Spleen (tissue), 11 donors: ENCODE data around the gene ARL6IP4. TPM values are rescaled to one million over a fixed set of nuclear protein-coding genes. Genes with fewer than 3 reads are reported as not detected.
A peak's percentile ranks its signal among the peaks of the same experiment; 100 is the strongest.
"Not testable (repeated sequence)": the region's sequence is repeated elsewhere in the genome, so short reads cannot be mapped to it uniquely, and the experiment has no call there.

Experiments used
- DNase-seq: peaks from one replicate; pipeline ENCODE4 v3.0.0-alpha.2; 2020
- H3K27ac ChIP-seq, 8 donors: fragments of 200-600 bp; sonication (generic) in 7 of 8; 1 replicate in 4 of 8; 2 replicates in 4 of 8; pipeline versions ENCODE4 v1.5.0 to v1.8.0; 2016 to 2021; ENCODE audit warnings: inconsistent platforms in 4 of 8, mild to moderate bottlenecking in 4 of 8, moderate library complexity in 1 of 8
- H3K27me3 ChIP-seq, 7 donors: fragments of 200-600 bp; sonication (generic) in 6 of 7; replicated peaks in 1 of 7; 1 replicate in 4 of 7; 2 replicates in 3 of 7; pipeline versions ENCODE4 v1.5.0 to v1.8.0; 2016 to 2021; ENCODE audit warnings: inconsistent platforms in 3 of 7, mild to moderate bottlenecking in 1 of 7
- H3K36me3 ChIP-seq, 6 donors: fragments of 200-600 bp; sonication (generic) in 5 of 6; 1 replicate in 4 of 6; 2 replicates in 2 of 6; pipeline versions ENCODE4 v1.5.0 to v1.8.0; 2016 to 2021; ENCODE audit warnings: inconsistent platforms in 2 of 6
- H3K4me1 ChIP-seq, 6 donors: fragments of 200-600 bp; sonication (generic) in 5 of 6; 1 replicate in 3 of 6; 2 replicates in 3 of 6; pipeline versions ENCODE4 v1.5.0 to v1.8.0; 2016 to 2021; ENCODE audit warnings: inconsistent platforms in 3 of 6
- H3K4me3 ChIP-seq, 8 donors: fragments of 200-600 bp; sonication (generic) in 7 of 8; 1 replicate in 4 of 8; 2 replicates in 4 of 8; pipeline versions ENCODE4 v1.5.0 to v1.8.0; 2016 to 2021; ENCODE audit warnings: inconsistent platforms in 4 of 8, mild to moderate bottlenecking in 4 of 8, moderate library complexity in 2 of 8
- H3K9me3 ChIP-seq, 8 donors: fragments of 200-600 bp; sonication (generic) in 7 of 8; 1 replicate in 4 of 8; 2 replicates in 4 of 8; pipeline versions ENCODE4 v1.5.0 to v1.8.0; 2016 to 2021; ENCODE audit warnings: inconsistent platforms in 4 of 8
- POLR2A ChIP-seq, 3 donors: fragments of 450-650 bp; IDR thresholded peaks; one replicate each; pipeline ENCODE4 v1.5.1; 2017; ENCODE audit warnings: antibody characterized with exemption in 3 of 3, mild to moderate bottlenecking in 1 of 3
- POLR2AphosphoS5 ChIP-seq, 3 donors: sonication (generic); formaldehyde crosslinking; IDR thresholded peaks; one replicate each; pipeline ENCODE4 v1.5.1; 2017; ENCODE audit warnings: antibody characterized with exemption in 3 of 3
- WGBS, 5 donors: extraction: QIAGEN DNeasy Blood & Tissue Kit in 3 of 5; methylation state at CpG; one replicate each; pipeline versions ENCODE4 v1.1.5 to v1.1.7; 2013 to 2018; 5-methylcytosine and 5-hydroxymethylcytosine counted together
- intact Hi-C: fragments of 100-400 bp; cut with DNase I; formaldehyde crosslinking; loops from one replicate; pipeline ENCODE4 v1.15.0; 2023; ENCODE audit warnings: low total_unique reads
- polyA plus RNA-seq, 3 donors: library from polyadenylated mRNA; stranded (reverse); fragments of 200-250 nt; gene quantifications; one replicate each; pipeline ENCODE4 v1.2.1, GENCODE V29; 2013
- total RNA-seq, 7 donors: library from RNA; depleted of rRNA in 3 of 7; stranded (reverse); fragments of >200 nt in 3 of 7; fragmentation: NEBNext Ultra II Directional in 4 of 7; extraction: Animal tissue kit (Norgen Biotek cat#: 25700) in 4 of 7; gene quantifications; one replicate each; pipeline versions ENCODE4 v1.1.0 to v1.2.1, GENCODE V29; 2016 to 2021
- TF ChIP-seq, protein P1 (sequence below), 11 experiments: fragments of 200-600 bp in 7 of 11; fragments of 450-650 bp in 4 of 11; sonication (generic) in 4 of 11; IDR thresholded peaks in 8 of 11; conservative IDR thresholded peaks in 3 of 11; 1 replicate in 7 of 11; 2 replicates in 4 of 11; pipeline versions ENCODE4 v1.4.0 to v1.8.0; 2016 to 2021; ENCODE audit warnings: antibody characterized with exemption in 11 of 11, inconsistent platforms in 4 of 11, mild to moderate bottlenecking in 1 of 11
- donor health status: healthy with polysubstance abuse.
- donor health status: DM: no; HTN: no; CAD: no; lungs with moderate emphysema.
- donor health status: DM: no; HTN: no; CAD: no.
- donor health status: Bipolar disorder and iron deficiency.
- donor health status: healthy.
- donor health status: DM: no; HTN: no; CAD: no.
- donor health status: DM: yes; HTN: yes; CAD: no.

ARL6IP4 gene
- total and polyA plus RNA-seq, 10 donors = 150 to 419 (median 197) TPM

DNA sequence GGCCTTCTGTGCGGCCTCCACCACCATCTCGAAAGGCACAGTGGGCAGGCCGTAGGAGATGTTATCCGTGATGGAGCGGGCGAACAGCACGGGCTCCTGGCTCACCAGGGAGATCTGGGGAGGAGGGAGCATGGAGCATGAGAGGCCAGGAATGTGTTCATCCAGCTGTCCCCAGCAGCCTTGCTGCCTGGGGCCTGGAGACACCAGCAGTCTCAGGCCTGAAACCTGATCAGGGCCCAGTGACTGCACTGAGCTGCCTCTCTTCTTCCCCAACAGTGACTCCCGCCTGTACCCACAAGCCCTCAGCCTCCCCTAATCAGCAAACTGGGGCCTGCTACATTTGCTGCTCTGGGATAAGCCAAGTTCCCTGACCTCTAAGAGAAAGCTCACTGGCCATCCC is 45.2 kb upstream of the ARL6IP4 start:
- intact Hi-C loops = no loop called here
- Histone ChIP-seq H3K9me3 (no peaks in the 10 kb centered on the region), H3K4me3 (no peak overlapping the region), H3K36me3 (no peaks in the 10 kb centered on the region), H3K27me3 (no peaks in the 10 kb centered on the region), H3K27ac (no peak overlapping the region), H3K4me1 (peaks cover 0 to 12% (median 0%) of the 10 kb centered on the region in 6 donors)
- 94 to 100% (median 95%) methylated on average over 7 to 8 of the region's 8 CpGs for WGBS, 5 donors
- TF ChIP-seq, protein P1, sequence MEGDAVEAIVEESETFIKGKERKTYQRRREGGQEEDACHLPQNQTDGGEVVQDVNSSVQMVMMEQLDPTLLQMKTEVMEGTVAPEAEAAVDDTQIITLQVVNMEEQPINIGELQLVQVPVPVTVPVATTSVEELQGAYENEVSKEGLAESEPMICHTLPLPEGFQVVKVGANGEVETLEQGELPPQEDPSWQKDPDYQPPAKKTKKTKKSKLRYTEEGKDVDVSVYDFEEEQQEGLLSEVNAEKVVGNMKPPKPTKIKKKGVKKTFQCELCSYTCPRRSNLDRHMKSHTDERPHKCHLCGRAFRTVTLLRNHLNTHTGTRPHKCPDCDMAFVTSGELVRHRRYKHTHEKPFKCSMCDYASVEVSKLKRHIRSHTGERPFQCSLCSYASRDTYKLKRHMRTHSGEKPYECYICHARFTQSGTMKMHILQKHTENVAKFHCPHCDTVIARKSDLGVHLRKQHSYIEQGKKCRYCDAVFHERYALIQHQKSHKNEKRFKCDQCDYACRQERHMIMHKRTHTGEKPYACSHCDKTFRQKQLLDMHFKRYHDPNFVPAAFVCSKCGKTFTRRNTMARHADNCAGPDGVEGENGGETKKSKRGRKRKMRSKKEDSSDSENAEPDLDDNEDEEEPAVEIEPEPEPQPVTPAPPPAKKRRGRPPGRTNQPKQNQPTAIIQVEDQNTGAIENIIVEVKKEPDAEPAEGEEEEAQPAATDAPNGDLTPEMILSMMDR (IDR thresholded peaks at IDR 0.05 in 8 of 11, conservative IDR thresholded peaks at IDR 0.05 in 3 of 11) = no peak
- no peak for TF ChIP-seq POLR2A (IDR thresholded peaks at IDR 0.05)
- TF ChIP-seq POLR2AphosphoS5 (IDR thresholded peaks at IDR 0.05) = no peak
- no peak for DNase-seq

DNA sequence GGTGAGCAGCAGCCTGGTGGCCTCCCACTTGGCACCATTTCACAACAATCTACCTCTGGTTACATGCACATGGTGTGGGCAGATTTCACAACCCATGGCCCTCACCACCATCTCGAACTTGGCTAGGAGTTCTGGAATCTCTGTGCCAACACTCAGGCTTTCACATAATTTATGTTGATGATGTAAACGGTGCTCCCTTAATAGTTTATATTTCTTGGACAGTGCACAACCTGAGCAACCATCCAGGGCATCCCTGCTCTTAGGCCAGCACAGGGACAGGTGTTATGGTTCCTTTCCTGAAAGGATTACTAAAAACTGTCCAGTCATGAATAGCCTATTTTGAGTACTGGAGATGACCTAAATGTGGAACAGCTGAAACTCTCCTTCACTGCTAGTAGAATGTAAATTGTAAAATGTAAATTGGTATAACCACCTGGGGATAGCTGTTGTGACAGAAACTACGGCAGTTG is 42.8 kb upstream of the ARL6IP4 start:
- H3K4me1 ChIP-seq = peaks cover 0 to 19% (median 3%) of the 10 kb centered on the region in 6 donors
- no peaks in the 10 kb centered on the region for H3K27me3 ChIP-seq
- 62 to 78% (median 70%) methylated on average over 3 of the region's 3 CpGs for WGBS, 5 donors
- H3K4me3 ChIP-seq = no peak overlapping the region
- no peaks in the 10 kb centered on the region for H3K9me3 ChIP-seq
- intact Hi-C loops = no loop called here
- no peak for DNase-seq
- no peak for TF ChIP-seq POLR2AphosphoS5 (IDR thresholded peaks at IDR 0.05)
- TF ChIP-seq, protein P1 (IDR thresholded peaks at IDR 0.05 in 8 of 11, conservative IDR thresholded peaks at IDR 0.05 in 3 of 11) = no peak
- no peak for TF ChIP-seq POLR2A (IDR thresholded peaks at IDR 0.05)
- no peaks in the 10 kb centered on the region for H3K36me3 ChIP-seq
- H3K27ac ChIP-seq = peak overlapping the region in 1 of 8 donors; percentile 31

DNA sequence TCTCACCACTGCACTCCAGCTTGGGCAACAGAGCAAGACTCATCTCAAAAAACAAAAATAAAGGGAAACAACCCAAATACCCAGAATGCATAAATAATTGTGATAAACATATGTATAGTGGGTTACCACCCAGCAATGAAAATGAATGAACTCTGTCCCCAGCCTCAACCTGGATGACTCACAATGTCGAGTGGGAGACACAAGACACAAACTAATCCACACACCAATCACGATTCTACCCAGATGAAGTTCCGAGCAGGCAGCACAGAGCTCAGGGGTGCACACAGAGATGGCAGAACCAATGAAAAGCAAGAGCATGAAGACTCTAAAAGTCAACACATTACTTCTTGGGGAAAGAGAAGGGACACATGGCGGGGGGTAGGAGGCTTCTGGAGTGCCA is 41.4 kb upstream of the ARL6IP4 start:
- Histone ChIP-seq H3K36me3 (no peaks in the 10 kb centered on the region), H3K27me3 (no peaks in the 10 kb centered on the region), H3K4me1 (peaks cover 0 to 30% (median 11%) of the 10 kb centered on the region in 6 donors), H3K9me3 (no peaks in the 10 kb centered on the region), H3K4me3 (no peak overlapping the region), H3K27ac (no peak overlapping the region)
- WGBS, 5 donors = 84 to 95% (median 92%) methylated on average over 4 of the region's 4 CpGs
- no peak for DNase-seq
- intact Hi-C loops = no loop called here
- TF ChIP-seq POLR2A (IDR thresholded peaks at IDR 0.05) (no peak), POLR2AphosphoS5 (IDR thresholded peaks at IDR 0.05) (no peak)
- TF ChIP-seq, protein P1 (IDR thresholded peaks at IDR 0.05 in 8 of 11, conservative IDR thresholded peaks at IDR 0.05 in 3 of 11) = no peak

DNA sequence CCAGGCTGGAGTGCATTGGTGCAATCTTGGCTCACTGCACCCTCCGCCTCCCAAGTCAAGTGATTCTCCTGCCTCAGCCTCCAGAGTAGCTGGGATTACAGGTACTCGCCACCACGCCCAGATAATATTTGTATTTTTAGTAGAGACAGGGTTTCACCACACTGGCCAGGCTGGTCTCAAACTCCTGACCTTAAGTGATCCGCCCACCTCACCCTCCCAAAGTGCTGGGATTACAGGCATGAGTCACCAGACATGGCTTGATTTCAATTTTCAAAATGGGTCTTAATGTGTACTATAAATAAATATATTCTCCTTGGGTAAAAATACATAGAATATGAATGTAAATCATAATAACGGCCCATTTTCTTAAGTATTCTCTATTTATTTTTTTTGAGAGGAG is 39.1 kb upstream of the ARL6IP4 start:
- intact Hi-C loops, H3K27me3 ChIP-seq, H3K4me3 ChIP-seq, H3K36me3 ChIP-seq, DNase-seq, H3K27ac ChIP-seq, H3K9me3 ChIP-seq: not testable (repeated sequence)
- H3K4me1 ChIP-seq = peaks cover 0 to 27% (median 12%) of the 10 kb centered on the region in 6 donors
- WGBS, 5 donors = 91 to 93% (median 93%) methylated on average over 5 of the region's 5 CpGs

DNA sequence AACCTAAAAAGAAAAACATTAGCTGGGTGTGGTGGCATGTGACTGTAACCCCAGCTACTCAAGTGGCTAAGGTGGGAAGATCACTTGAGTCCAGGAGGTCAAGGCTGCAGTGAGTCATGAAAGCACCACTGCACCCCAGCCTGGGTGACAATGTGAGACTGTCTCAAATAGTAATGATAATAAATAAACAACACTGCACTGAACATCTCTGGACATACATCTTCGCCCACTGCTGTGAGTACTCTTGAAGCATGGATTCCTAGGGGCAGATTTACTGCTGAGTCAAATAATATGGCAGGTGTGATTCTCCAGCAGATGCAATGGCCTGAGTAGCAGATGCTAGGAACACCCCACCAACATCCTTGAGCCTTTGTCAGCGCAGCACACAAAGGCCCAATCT is 37.8 kb upstream of the ARL6IP4 start:
- H3K4me3 ChIP-seq = no peak overlapping the region
- TF ChIP-seq, protein P1 (IDR thresholded peaks at IDR 0.05 in 8 of 11, conservative IDR thresholded peaks at IDR 0.05 in 3 of 11) = no peak
- TF ChIP-seq POLR2AphosphoS5 (IDR thresholded peaks at IDR 0.05) = no peak
- TF ChIP-seq POLR2A (IDR thresholded peaks at IDR 0.05) = no peak
- intact Hi-C loops = no loop called here

More for the DNA sequence above, 37.8 kb upstream of the ARL6IP4 start:
- Histone ChIP-seq H3K36me3 (no peaks in the 10 kb centered on the region), H3K4me1 (peaks cover 3 to 40% (median 24%) of the 10 kb centered on the region in 6 donors), H3K27me3 (no peaks in the 10 kb centered on the region), H3K9me3 (no peaks in the 10 kb centered on the region), H3K27ac (peak overlapping the region in 6 of 8 donors; percentile 29 to 74 (median 66))
- no peak for DNase-seq
- 86 to 100% (median 90%) methylated on average over 2 of the region's 2 CpGs for WGBS, 5 donors
